MM.1S (cell line): ENCODE measurements around the gene DNAJC8.

ENCODE experiments used
- EZH2 ChIP-seq: fragments of 300-600 bp; sonication (generic); optimal IDR thresholded peaks from 2 replicates; pipeline ENCODE3; 2017; ENCODE audit warnings: low read depth, mild to moderate bottlenecking, antibody characterized with exemption, low read length, mixed read lengths
- TF ChIP-seq, protein P1 (sequence below): fragments of 300-600 bp; sonication (generic); IDR thresholded peaks from 2 replicates; pipeline ENCODE4 v1.5.1; 2016; ENCODE audit warnings: antibody characterized with exemption, low read length, mixed read lengths

DNA sequence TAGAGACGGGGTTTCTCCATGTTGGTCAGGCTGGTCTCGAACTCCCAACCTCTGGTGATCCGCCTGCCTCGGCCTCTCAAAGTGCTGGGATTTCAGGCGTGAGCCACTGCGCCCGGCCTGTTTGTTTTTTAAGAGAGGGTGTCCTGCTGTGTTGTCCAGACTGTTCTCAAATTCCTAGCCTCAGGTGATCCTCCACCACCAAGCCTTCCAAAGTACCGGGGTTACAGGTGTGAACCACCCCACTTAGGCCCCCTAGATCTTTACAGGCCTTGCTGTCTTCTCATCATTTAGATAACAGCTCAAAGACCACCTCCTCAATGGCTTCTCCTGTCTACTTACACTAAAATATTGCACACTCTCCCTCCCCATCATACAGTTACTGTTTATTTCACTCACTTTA is 32.7 kb upstream of the DNAJC8 start:
- TF ChIP-seq, protein P1, sequence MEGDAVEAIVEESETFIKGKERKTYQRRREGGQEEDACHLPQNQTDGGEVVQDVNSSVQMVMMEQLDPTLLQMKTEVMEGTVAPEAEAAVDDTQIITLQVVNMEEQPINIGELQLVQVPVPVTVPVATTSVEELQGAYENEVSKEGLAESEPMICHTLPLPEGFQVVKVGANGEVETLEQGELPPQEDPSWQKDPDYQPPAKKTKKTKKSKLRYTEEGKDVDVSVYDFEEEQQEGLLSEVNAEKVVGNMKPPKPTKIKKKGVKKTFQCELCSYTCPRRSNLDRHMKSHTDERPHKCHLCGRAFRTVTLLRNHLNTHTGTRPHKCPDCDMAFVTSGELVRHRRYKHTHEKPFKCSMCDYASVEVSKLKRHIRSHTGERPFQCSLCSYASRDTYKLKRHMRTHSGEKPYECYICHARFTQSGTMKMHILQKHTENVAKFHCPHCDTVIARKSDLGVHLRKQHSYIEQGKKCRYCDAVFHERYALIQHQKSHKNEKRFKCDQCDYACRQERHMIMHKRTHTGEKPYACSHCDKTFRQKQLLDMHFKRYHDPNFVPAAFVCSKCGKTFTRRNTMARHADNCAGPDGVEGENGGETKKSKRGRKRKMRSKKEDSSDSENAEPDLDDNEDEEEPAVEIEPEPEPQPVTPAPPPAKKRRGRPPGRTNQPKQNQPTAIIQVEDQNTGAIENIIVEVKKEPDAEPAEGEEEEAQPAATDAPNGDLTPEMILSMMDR = no peak
- TF ChIP-seq EZH2 = no peak
